NK-92 (cell line): ENCODE data around the gene EEF1AKMT2.

Source experiments
- DNase-seq: peaks from one replicate; lab custom pipeline; 2025; ENCODE audit not compliant: unreplicated experiment; lab: John Stamatoyannopoulos, UW

Gene EEF1AKMT2

GRCh38 chr10:124739119-124739921 lies 52.4 kb downstream of the EEF1AKMT2 start:
- no peak for DNase-seq

GRCh38 chr10:124738441-124738840 lies 53.2 kb downstream of the EEF1AKMT2 start:
- DNase-seq: no peak

- no peak for DNase-seq
Observed at GRCh38 chr10:124737708-124738107, 54.0 kb downstream of the EEF1AKMT2 start.

GRCh38 chr10:124737221-124737620 lies 54.5 kb downstream of the EEF1AKMT2 start:
- no peak for DNase-seq

- no peak for DNase-seq
Observed at GRCh38 chr10:124736491-124737136, 55.1 kb downstream of the EEF1AKMT2 start.

- DNase-seq: no peak
Observed at GRCh38 chr10:124735491-124736286, 56.0 kb downstream of the EEF1AKMT2 start.

- no peak for DNase-seq
Observed at GRCh38 chr10:124734311-124735166, 57.1 kb downstream of the EEF1AKMT2 start.

GRCh38 chr10:124733571-124734245 lies 58.0 kb downstream of the EEF1AKMT2 start:
- DNase-seq: no peak

GRCh38 chr10:124732931-124733570 lies 58.6 kb downstream of the EEF1AKMT2 start:
- no peak for DNase-seq

GRCh38 chr10:124731551-124731950 lies 60.1 kb downstream of the EEF1AKMT2 start:
- DNase-seq: no peak

GRCh38 chr10:124730790-124731189 lies 60.9 kb downstream of the EEF1AKMT2 start:
- DNase-seq: no peak

GRCh38 chr10:124728830-124729661 lies 62.6 kb downstream of the EEF1AKMT2 start:
- DNase-seq: no peak

GRCh38 chr10:124728071-124728829 lies 63.4 kb downstream of the EEF1AKMT2 start:
- DNase-seq: no peak

- DNase-seq: no peak
Observed at GRCh38 chr10:124727361-124727960, 64.2 kb downstream of the EEF1AKMT2 start.

- DNase-seq: no peak
Observed at GRCh38 chr10:124725791-124726190, 65.9 kb downstream of the EEF1AKMT2 start.

GRCh38 chr10:124725171-124725631 lies 66.5 kb downstream of the EEF1AKMT2 start:
- no peak for DNase-seq

- no peak for DNase-seq
Observed at GRCh38 chr10:124724279-124725027, 67.2 kb downstream of the EEF1AKMT2 start.
